ENCODE data around the gene GLO1. TPM values are rescaled to one million over a fixed set of nuclear protein-coding genes. Genes with fewer than 3 reads are reported as not detected.
A peak's percentile ranks its signal among the peaks of the same experiment; 100 is the strongest.

The GLO1 gene
- total and polyA plus RNA-seq, 2 donors from 2014 or later: 67.3 to 126 TPM

DNA sequence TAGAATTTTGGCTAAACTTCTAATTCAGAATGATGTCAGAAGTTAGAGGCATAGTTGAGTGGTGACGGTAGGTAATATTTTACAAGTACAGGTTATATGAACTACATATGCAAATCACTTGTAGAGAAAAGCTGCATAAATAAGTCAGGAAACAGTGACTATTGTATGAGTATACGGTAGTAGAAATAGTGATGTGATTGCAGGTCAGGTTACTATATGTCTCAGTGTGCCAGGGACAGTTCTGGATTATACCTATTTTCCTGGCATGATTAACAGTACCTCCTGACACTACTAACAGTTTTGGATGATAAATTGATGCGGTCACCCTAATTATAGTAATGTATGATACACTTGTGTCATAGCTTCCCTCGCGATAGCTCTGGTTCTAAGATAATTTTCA, 21.4 kb upstream of the GLO1 start:
- H3K9me3 ChIP-seq (ENCODE audit: control insufficient read depth in 2 of 3, insufficient read depth in 1 of 3, low read length in 3 of 3): no peaks in the 10 kb centered on the region
- TF ChIP-seq, protein P1, sequence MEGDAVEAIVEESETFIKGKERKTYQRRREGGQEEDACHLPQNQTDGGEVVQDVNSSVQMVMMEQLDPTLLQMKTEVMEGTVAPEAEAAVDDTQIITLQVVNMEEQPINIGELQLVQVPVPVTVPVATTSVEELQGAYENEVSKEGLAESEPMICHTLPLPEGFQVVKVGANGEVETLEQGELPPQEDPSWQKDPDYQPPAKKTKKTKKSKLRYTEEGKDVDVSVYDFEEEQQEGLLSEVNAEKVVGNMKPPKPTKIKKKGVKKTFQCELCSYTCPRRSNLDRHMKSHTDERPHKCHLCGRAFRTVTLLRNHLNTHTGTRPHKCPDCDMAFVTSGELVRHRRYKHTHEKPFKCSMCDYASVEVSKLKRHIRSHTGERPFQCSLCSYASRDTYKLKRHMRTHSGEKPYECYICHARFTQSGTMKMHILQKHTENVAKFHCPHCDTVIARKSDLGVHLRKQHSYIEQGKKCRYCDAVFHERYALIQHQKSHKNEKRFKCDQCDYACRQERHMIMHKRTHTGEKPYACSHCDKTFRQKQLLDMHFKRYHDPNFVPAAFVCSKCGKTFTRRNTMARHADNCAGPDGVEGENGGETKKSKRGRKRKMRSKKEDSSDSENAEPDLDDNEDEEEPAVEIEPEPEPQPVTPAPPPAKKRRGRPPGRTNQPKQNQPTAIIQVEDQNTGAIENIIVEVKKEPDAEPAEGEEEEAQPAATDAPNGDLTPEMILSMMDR (IDR thresholded peaks at IDR 0.05; ENCODE audit: borderline replicate concordance, extremely low read depth, insufficient read depth): no peak
- H3K27me3 ChIP-seq (ENCODE audit: control insufficient read depth, insufficient read depth, low read length): no peaks in the 10 kb centered on the region

DNA sequence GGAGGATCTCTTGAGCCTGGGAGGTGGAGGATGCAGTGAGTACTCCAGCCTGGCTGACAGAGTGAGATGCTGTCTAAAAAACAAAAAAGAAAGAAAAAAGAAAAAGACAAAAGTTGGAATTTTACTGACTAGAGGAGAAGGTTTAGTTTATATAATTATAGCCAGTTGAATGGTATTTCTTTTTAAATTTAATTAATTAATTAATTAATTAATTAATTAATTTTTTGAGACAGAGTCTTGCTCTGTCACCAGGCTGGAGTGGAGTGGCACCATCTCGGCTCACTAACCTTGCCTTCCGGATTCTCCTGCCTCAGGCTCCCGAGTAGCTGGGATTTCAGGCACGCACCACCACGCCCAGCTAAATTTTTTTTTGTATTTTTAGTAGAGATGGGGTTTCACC, 20.8 kb upstream of the GLO1 start:
- H3K36me3 ChIP-seq (ENCODE audit: control insufficient read depth in 2 of 3, insufficient read depth in 3 of 3, low read length in 3 of 3): no peaks in the 10 kb centered on the region
- TF ChIP-seq, protein P1 (IDR thresholded peaks at IDR 0.05; ENCODE audit: borderline replicate concordance, extremely low read depth, insufficient read depth): no peak
- H3K4me3 ChIP-seq (ENCODE audit: low read length in 3 of 3): no peak overlapping the region
- no peak for FAIRE-seq
- no peaks in the 10 kb centered on the region for H3K9me3 ChIP-seq (ENCODE audit: control insufficient read depth in 2 of 3, insufficient read depth in 1 of 3, low read length in 3 of 3)
- no peak overlapping the region for H3K27ac ChIP-seq (ENCODE audit: low read depth in 2 of 2, low read length in 2 of 2)
- no peaks in the 10 kb centered on the region for H3K4me1 ChIP-seq (ENCODE audit: control insufficient read depth in 2 of 3, insufficient read depth in 2 of 3, low read depth in 1 of 3, low read length in 3 of 3)
- intact Hi-C loops (cut with DNase I): no loop called here
- H3K27me3 ChIP-seq (ENCODE audit: control insufficient read depth, insufficient read depth, low read length): no peaks in the 10 kb centered on the region
- no peak overlapping the region for H3K9ac ChIP-seq (ENCODE audit: low read length in 3 of 3)
- no peak for DNase-seq

More for the DNA sequence above, 21.4 kb upstream of the GLO1 start:
- no peaks in the 10 kb centered on the region for H3K36me3 ChIP-seq (ENCODE audit: control insufficient read depth in 2 of 3, insufficient read depth in 3 of 3, low read length in 3 of 3)
- no peaks in the 10 kb centered on the region for H3K4me1 ChIP-seq (ENCODE audit: control insufficient read depth in 2 of 3, insufficient read depth in 2 of 3, low read depth in 1 of 3, low read length in 3 of 3)
- no peak overlapping the region for H3K9ac ChIP-seq (ENCODE audit: low read length in 3 of 3)
- DNase-seq: no peak
- no peak overlapping the region for H3K4me3 ChIP-seq (ENCODE audit: low read length in 3 of 3)
- intact Hi-C loops (cut with DNase I): no loop called here
- no peak overlapping the region for H3K27ac ChIP-seq (ENCODE audit: low read depth in 2 of 2, low read length in 2 of 2)
- no peak for FAIRE-seq

DNA sequence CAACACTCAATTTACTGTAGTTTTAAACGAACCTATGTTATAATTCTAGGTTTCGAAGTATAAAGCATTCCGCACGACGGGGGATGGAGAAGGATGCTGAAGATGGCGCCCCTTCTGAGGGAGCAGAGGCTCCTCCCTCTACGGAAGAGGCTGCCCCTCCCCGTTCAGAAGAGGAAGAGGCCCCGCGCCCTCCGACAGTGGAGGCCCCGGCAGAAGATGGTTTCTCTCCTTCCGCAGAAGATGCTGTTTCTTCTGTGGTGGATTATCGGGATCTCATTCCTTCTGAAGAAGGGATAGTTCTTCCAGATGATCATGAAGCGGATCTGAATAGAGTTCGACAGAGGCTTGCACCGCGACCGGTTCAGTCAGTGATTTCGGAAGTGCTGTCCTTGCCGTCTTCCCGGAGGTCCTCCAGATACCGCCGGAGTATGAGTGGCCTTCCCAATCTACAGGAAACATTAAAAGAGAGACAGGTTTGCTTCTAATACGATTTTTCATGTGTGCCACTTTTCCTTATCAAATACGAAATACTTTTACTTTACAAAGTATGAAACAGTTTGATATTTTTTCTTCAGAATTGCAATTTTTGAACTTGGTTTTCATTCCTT, 19.9 kb upstream of the GLO1 start:
- H3K27me3 ChIP-seq (ENCODE audit: control insufficient read depth, insufficient read depth, low read length): no peaks in the 10 kb centered on the region
- H3K4me3 ChIP-seq (ENCODE audit: low read length in 3 of 3): no peak overlapping the region
- H3K9me3 ChIP-seq (ENCODE audit: control insufficient read depth in 2 of 3, insufficient read depth in 1 of 3, low read length in 3 of 3): no peaks in the 10 kb centered on the region
- H3K27ac ChIP-seq (ENCODE audit: low read depth in 2 of 2, low read length in 2 of 2): no peak overlapping the region
- TF ChIP-seq, protein P1 (IDR thresholded peaks at IDR 0.05; ENCODE audit: borderline replicate concordance, extremely low read depth, insufficient read depth): no peak
- H3K4me1 ChIP-seq (ENCODE audit: control insufficient read depth in 2 of 3, insufficient read depth in 2 of 3, low read depth in 1 of 3, low read length in 3 of 3): no peaks in the 10 kb centered on the region
- H3K36me3 ChIP-seq (ENCODE audit: control insufficient read depth in 2 of 3, insufficient read depth in 3 of 3, low read length in 3 of 3): no peaks in the 10 kb centered on the region
- intact Hi-C loops (cut with DNase I): no loop called here
- DNase-seq (peak in 1 of 5 donors; percentile 34), FAIRE-seq (no peak)
- no peak overlapping the region for H3K9ac ChIP-seq (ENCODE audit: low read length in 3 of 3)

DNA sequence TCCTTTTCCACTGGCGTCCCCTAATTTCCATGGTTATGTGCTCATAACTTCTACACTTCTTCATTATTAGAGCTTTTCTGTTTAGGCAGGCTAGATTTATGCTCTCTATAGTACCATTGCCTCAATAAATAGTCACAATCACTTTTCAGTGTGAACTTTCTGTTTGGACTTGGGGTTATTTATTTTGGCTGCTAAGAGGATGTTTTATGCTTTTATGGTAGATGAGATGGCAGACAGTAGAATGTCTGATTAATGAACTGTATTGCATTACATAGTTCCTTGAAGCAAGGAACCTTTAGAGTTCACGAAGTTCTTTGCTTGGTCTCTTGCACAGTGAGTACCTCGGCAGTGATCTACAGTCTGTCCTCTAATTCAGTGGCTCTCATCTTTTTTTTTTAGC, 19.1 kb upstream of the GLO1 start:
- no peak overlapping the region for H3K4me3 ChIP-seq (ENCODE audit: low read length in 3 of 3)
- intact Hi-C loops (cut with DNase I): no loop called here
- TF ChIP-seq, protein P1 (IDR thresholded peaks at IDR 0.05; ENCODE audit: borderline replicate concordance, extremely low read depth, insufficient read depth): no peak
- no peaks in the 10 kb centered on the region for H3K4me1 ChIP-seq (ENCODE audit: control insufficient read depth in 2 of 3, insufficient read depth in 2 of 3, low read depth in 1 of 3, low read length in 3 of 3)
- no peak overlapping the region for H3K27ac ChIP-seq (ENCODE audit: low read depth in 2 of 2, low read length in 2 of 2)
- no peaks in the 10 kb centered on the region for H3K9me3 ChIP-seq (ENCODE audit: control insufficient read depth in 2 of 3, insufficient read depth in 1 of 3, low read length in 3 of 3)
- no peak overlapping the region for H3K9ac ChIP-seq (ENCODE audit: low read length in 3 of 3)
- peak in 2 of 5 donors; percentile 46 to 56 for DNase-seq
- FAIRE-seq: no peak
- no peaks in the 10 kb centered on the region for H3K36me3 ChIP-seq (ENCODE audit: control insufficient read depth in 2 of 3, insufficient read depth in 3 of 3, low read length in 3 of 3)
- no peaks in the 10 kb centered on the region for H3K27me3 ChIP-seq (ENCODE audit: control insufficient read depth, insufficient read depth, low read length)

Measured in kidney (tissue), 14 donors.